AG10803 (cell line): ENCODE measurements around the gene MON2.
"Not testable (repeated sequence)": the region's sequence is repeated elsewhere in the genome, so short reads cannot be mapped to it uniquely, and the experiment has no call there.

Source experiments
- DNase-seq: peaks from one replicate; pipeline ENCODE4 v3.0.0; 2010; ENCODE audit warnings: low read depth
- H3K4me3 ChIP-seq: 2 replicates; pipeline ENCODE4 v1.5.1; 2011; ENCODE audit warnings: mild to moderate bottlenecking, low read length, control low read depth
- TF ChIP-seq, protein P1 (sequence below): conservative IDR thresholded peaks from 2 replicates; pipeline ENCODE4 v1.5.1; 2011; ENCODE audit warnings: mild to moderate bottlenecking, low read length, control low read depth, inconsistent platforms

The MON2 gene

DNA sequence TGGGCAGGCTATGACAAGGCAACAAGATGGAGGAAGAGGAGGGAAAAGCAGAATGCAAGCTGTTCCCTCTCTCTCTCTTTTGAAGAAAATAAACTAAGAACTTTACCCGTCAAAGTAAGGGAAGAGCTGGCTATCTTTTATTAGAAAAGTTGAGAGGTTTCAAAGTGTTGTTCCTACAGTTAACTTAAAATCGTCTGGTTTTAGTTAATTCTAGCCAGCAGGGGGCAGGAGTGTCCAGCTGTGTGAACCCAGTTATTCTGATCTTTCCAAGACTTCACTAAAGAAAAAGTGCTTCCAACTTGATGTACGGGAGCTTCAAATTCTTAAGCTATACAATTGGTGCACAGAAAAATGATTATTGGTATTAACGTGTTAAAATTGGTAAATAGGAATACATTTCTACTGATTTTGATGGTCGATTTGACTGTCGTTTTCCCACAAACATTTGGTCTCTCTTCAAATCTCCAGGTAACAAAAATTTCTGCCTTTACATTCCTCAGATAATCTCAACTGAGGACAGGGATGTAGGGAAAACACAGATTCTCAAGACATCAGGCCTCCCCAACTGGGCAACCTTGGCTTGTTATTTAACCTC is 28.4 kb upstream of the MON2 start:
- DNase-seq: peak; percentile 54
- H3K4me3 ChIP-seq: no peak overlapping the region
- TF ChIP-seq, protein P1, sequence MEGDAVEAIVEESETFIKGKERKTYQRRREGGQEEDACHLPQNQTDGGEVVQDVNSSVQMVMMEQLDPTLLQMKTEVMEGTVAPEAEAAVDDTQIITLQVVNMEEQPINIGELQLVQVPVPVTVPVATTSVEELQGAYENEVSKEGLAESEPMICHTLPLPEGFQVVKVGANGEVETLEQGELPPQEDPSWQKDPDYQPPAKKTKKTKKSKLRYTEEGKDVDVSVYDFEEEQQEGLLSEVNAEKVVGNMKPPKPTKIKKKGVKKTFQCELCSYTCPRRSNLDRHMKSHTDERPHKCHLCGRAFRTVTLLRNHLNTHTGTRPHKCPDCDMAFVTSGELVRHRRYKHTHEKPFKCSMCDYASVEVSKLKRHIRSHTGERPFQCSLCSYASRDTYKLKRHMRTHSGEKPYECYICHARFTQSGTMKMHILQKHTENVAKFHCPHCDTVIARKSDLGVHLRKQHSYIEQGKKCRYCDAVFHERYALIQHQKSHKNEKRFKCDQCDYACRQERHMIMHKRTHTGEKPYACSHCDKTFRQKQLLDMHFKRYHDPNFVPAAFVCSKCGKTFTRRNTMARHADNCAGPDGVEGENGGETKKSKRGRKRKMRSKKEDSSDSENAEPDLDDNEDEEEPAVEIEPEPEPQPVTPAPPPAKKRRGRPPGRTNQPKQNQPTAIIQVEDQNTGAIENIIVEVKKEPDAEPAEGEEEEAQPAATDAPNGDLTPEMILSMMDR: peak; percentile 75

DNA sequence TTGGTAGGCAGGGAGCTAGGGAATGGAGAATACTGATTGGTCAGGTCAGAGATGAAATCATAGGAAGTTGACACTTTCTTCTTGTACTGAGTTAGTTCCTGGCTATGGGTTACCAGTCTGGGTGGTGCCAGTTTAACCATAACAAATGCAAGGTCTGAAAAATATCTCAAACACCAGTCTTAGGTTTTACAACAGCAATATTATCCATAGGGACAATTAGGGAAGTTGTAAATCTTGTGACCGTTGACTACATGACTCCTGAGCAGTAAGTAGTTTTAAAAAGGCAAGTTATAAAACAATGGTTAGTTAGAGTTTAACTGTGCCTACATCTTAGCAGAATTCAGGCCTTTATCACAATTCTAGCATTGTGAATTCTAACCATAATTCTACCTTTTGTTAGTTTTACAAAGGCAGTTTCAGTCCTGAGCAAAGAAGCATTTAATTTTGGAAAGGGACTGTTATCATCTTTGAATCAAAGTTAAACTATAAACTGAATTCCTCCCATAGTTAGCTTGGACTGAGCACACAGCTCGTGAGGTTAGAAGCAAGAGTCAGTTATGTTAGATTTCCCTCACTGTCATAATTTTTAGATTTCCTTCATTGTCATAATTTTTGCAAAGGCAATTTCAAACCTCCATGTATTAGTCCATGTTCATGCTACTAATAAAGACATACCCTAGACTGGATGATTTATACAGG is 19.7 kb upstream of the MON2 start:
- TF ChIP-seq, protein P1: no peak
- no peak for DNase-seq
- no peak overlapping the region for H3K4me3 ChIP-seq

DNA sequence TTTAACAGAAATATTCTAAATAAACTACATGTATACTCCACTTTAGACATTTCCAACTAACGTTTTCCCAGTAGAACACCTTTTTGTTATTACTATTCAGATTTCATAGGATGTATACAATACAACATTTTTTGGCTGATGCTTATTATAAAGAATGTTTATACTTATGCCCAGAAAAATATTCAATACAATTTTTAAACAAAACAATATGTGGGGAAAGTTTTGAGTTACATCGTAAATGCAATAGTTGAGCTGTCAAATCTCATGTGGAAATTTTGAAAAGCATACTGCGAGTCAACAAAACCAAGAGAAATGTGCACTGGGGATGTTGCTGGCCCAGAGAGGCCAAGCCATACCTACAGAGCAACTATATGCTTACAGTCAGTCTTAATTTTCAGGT is 18.2 kb upstream of the MON2 start:
- TF ChIP-seq, protein P1: no peak
- no peak for DNase-seq
- no peak overlapping the region for H3K4me3 ChIP-seq

DNA sequence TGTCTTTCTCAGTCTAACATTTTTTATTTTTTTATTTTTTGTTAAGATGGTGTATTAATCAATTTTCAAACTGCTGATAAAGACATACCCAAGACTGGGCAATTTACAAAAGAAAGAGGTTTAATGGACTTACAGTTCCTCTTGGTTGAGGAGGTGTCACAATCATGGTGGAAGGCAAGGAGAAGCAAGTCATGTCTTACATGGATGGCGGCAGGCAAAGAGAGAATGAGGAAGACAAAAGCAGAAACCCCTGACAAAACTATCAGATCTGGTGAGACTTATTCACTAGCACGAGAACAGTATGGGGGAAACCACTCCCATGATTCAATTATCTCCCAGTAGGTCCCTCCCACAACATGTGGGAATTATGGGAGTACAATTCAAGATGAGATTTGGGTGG is 11.2 kb upstream of the MON2 start:
- not testable (repeated sequence) for DNase-seq, H3K4me3 ChIP-seq

DNA sequence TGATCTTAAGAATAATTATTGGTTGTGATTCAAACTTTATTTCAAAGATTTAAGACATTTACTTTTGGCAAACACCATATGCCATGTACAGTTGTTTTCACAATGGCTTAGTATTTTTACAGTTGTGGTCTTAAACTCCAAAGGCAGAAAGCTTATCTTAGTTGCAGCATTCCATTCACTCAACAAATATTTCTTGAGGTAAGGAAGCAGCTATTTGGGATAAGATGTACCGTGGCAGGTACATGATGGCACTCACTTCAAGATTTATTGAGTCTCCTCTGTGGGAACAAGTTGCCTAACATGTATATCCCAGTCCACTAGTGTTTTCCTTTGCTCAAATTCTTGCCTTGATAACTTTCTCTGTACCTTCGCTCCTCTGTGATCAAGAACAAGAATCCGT is 8.0 kb upstream of the MON2 start:
- no peak overlapping the region for H3K4me3 ChIP-seq
- TF ChIP-seq, protein P1: no peak
- DNase-seq: no peak

DNA sequence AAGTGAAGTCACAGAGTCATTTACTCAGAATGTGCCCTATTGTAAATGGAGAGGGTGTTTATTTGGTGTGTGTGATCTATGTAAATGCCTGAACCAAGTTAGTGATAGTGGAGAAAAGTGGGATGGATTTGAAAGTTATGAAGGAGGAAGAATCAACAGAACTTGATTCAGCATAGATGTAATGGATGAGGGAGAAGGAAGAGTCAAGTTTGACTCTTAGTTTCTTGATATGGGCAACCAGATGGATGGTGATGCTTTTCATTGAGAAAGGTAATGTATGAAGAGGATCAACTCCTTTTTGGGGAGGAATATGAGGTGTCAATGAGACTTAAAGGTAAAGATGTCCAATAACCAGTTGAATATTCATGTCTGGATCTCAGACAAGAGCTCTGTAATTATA is 6.7 kb upstream of the MON2 start:
- H3K4me3 ChIP-seq: no peak overlapping the region
- no peak for DNase-seq
- TF ChIP-seq, protein P1: no peak

DNA sequence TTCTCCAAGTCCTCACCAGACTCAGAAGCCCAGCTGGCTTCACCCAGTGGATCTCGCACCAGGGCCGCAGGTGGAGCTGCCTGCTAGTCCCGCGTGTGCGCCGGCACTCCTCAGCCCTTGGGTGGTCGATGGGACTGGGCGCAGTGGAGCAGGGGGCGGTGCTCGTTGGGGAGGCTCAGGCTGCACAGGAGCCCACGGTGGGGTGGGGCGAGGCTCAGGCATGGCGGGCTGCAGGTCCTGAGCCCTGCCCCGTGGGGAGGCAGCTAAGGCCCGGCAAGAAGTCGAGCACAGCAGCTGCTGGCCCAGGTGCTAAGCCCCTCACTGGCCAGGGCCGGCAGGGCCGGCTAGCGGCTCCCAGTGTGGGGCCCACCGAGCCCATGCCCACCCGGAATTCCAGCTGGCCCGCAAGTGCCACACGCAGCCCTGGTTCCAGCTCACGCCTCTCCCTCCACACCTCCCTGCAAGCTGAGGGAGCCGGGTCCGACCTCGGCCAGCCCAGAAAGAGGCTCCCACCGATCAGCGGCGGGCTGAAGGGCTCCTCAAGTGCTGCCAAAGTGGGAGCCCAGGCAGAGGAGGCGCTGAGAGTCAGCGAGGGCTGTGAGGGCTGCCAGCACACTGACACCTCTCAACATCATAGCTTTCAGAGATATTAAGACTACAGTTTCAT is 5.3 kb upstream of the MON2 start:
- not testable (repeated sequence) for H3K4me3 ChIP-seq, DNase-seq

DNA sequence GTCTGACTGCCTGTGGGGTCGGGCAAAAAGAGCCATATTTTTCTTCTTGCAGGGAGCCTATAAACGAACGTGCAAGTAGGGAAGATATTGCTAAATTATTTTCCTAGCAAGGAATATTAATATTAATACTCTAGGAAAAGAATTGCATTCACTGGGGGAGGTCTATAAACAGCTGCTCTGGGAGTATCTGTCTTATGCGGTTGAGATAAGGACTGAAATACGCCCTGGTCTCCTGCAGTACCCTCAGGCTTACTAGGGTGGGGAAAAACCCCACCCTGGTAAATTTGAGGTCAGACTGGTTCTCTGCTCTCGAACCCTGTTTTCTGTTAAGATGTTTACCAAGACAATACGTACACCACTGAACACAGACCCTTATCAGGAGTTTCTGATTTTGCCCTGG is 3.4 kb upstream of the MON2 start:
- DNase-seq: not testable (repeated sequence)

More for the DNA sequence above, 3.4 kb upstream of the MON2 start:
- not testable (repeated sequence) for H3K4me3 ChIP-seq
